WTC11 (cell line): ENCODE data around the gene FXYD6. TPM values are rescaled to one million over a fixed set of nuclear protein-coding genes. Genes with fewer than 3 reads are reported as not detected.

Source experiments
- ATAC-seq: fragments of 200-7000 bp; cut with Tn5 transposase; 2 replicates; pipeline ENCODE4 v1.10.0; 2021; ENCODE audit warnings: mild to moderate bottlenecking, moderate library complexity
- CTCF ChIA-PET: fragments of 300-600 bp; sonication (Branson Sonifier 250); formaldehyde crosslinking; loops from one replicate; lab custom pipeline; 2021; ENCODE audit warnings: antibody characterized with exemption; lab: Charles Lee
- POLR2A ChIA-PET: fragments of 350-600 bp; sonication (Branson Sonifier 250); formaldehyde crosslinking; loops from one replicate; lab custom pipeline; 2021; ENCODE audit warnings: antibody characterized with exemption; lab: Charles Lee
- DNase-seq: peaks from one replicate; pipeline ENCODE4 v3.0.0; 2021; ENCODE audit warnings: low spot score
- H3K27ac Mint-ChIP-seq: 2 replicates; pipeline ENCODE4 v1.8.0; 2021; ENCODE audit warnings: mixed read lengths
- H3K27me3 Mint-ChIP-seq: 2 replicates; pipeline ENCODE4 v1.8.0; 2021; ENCODE audit warnings: low read depth, mild to moderate bottlenecking, moderate library complexity, mixed read lengths
- H3K36me3 Mint-ChIP-seq: 2 replicates; pipeline ENCODE4 v1.8.0; 2021; ENCODE audit warnings: mixed read lengths
- H3K4me1 Mint-ChIP-seq: 2 replicates; pipeline ENCODE4 v1.8.0; 2022; ENCODE audit warnings: mixed read lengths
- H3K4me3 Mint-ChIP-seq: 2 replicates; pipeline ENCODE4 v1.8.0; 2021; ENCODE audit warnings: mild to moderate bottlenecking, moderate library complexity, mixed read lengths
- H3K9me3 Mint-ChIP-seq: 2 replicates; pipeline ENCODE4 v1.8.0; 2021; ENCODE audit warnings: mixed read lengths
- CREM ChIP-seq: sonication (generic); formaldehyde crosslinking; IDR thresholded peaks from 2 replicates; pipeline ENCODE4 v1.8.1; 2022; ENCODE audit warnings: mild to moderate bottlenecking, missing genetic modification reagents, moderate library complexity
- ETV6 ChIP-seq: sonication (generic); formaldehyde crosslinking; IDR thresholded peaks from 2 replicates; pipeline ENCODE4 v1.8.1; 2022; ENCODE audit warnings: mild to moderate bottlenecking, missing genetic modification reagents
- FOXP1 ChIP-seq: sonication (generic); formaldehyde crosslinking; IDR thresholded peaks from 2 replicates; pipeline ENCODE4 v1.8.0; 2022; ENCODE audit warnings: missing genetic modification reagents, mild to moderate bottlenecking, moderate library complexity, borderline replicate concordance
- GRHL2 ChIP-seq: fragments of 250-450 bp; sonication (Bioruptor Pico); IDR thresholded peaks from 2 replicates; pipeline ENCODE4 v1.8.0; 2022; ENCODE audit warnings: mild to moderate bottlenecking, moderate library complexity; ENCODE audit not compliant: insufficient replicate concordance, severe bottlenecking
- MXD4 ChIP-seq: fragments of 250-450 bp; sonication (Bioruptor Pico); IDR thresholded peaks from 2 replicates; pipeline ENCODE4 v1.8.0; 2021; ENCODE audit warnings: mild to moderate bottlenecking, moderate library complexity, borderline replicate concordance
- NFE2L1 ChIP-seq: sonication (generic); formaldehyde crosslinking; IDR thresholded peaks from 2 replicates; pipeline ENCODE4 v1.8.1; 2023; ENCODE audit warnings: missing genetic modification reagents
- NR2C2 ChIP-seq: sonication (generic); formaldehyde crosslinking; IDR thresholded peaks from 2 replicates; pipeline ENCODE4 v1.8.0; 2022; ENCODE audit warnings: mild to moderate bottlenecking, missing genetic modification reagents
- PRRX2 ChIP-seq: fragments of 250-450 bp; sonication (Bioruptor Pico); IDR thresholded peaks from 2 replicates; pipeline ENCODE4 v1.8.0; 2021; ENCODE audit warnings: mild to moderate bottlenecking
- SMAD4 ChIP-seq: sonication (generic); formaldehyde crosslinking; IDR thresholded peaks from 2 replicates; pipeline ENCODE4 v1.8.0; 2022; ENCODE audit warnings: mild to moderate bottlenecking, missing genetic modification reagents
- TP53 ChIP-seq: sonication (generic); formaldehyde crosslinking; IDR thresholded peaks from 2 replicates; pipeline ENCODE4 v1.8.1; 2023; ENCODE audit warnings: mild to moderate bottlenecking, missing genetic modification reagents
- ZNF416 ChIP-seq: fragments of 250-450 bp; sonication (Bioruptor Pico); IDR thresholded peaks from 2 replicates; pipeline ENCODE4 v1.9.0; 2021; ENCODE audit warnings: mild to moderate bottlenecking, inconsistent platforms
- ZNF423 ChIP-seq: fragments of 250-450 bp; sonication (Bioruptor Pico); IDR thresholded peaks from 2 replicates; pipeline ENCODE4 v2.1.2; 2022; ENCODE audit warnings: mild to moderate bottlenecking, moderate library complexity
- total RNA-seq: library from RNA; stranded (reverse); gene quantifications from 3 replicates; pipeline ENCODE4 v1.2.3, GENCODE V29; 2021
- TF ChIP-seq, protein P1 (sequence below): fragments of 250-450 bp; sonication (Bioruptor Pico); IDR thresholded peaks from 2 replicates; pipeline ENCODE4 v1.9.0; 2021; ENCODE audit warnings: mild to moderate bottlenecking
- TF ChIP-seq, protein P2 (sequence below): fragments of 200-600 bp; IDR thresholded peaks from 2 replicates; pipeline ENCODE4 v1.8.0; 2022; ENCODE audit warnings: antibody characterized with exemption
- TF ChIP-seq, protein P3 (sequence below): fragments of 250-450 bp; sonication (Bioruptor Pico); IDR thresholded peaks from 2 replicates; pipeline ENCODE4 v1.9.0; 2021; ENCODE audit warnings: moderate library complexity, mild to moderate bottlenecking, inconsistent platforms, borderline replicate concordance
- TF ChIP-seq, protein P4 (sequence below): sonication (generic); formaldehyde crosslinking; IDR thresholded peaks from 2 replicates; pipeline ENCODE4 v1.8.0; 2022; ENCODE audit warnings: mild to moderate bottlenecking, missing genetic modification reagents
- TF ChIP-seq, protein P5 (sequence below): sonication (generic); formaldehyde crosslinking; IDR thresholded peaks from 2 replicates; pipeline ENCODE4 v1.8.1; 2022; ENCODE audit warnings: mild to moderate bottlenecking, moderate library complexity, missing genetic modification reagents
- TF ChIP-seq, protein P6 (sequence below): fragments of 250-450 bp; sonication (Bioruptor Pico); conservative IDR thresholded peaks from 2 replicates; pipeline ENCODE4 v1.9.0; 2021; ENCODE audit warnings: mild to moderate bottlenecking
- TF ChIP-seq, protein P7 (sequence below): sonication (generic); formaldehyde crosslinking; IDR thresholded peaks from 2 replicates; pipeline ENCODE4 v1.8.0; 2023; ENCODE audit warnings: missing genetic modification reagents, mild to moderate bottlenecking, borderline replicate concordance

FXYD6 gene
- total RNA-seq, 1 experiment from 2014 or later: 26.2 TPM

DNA sequence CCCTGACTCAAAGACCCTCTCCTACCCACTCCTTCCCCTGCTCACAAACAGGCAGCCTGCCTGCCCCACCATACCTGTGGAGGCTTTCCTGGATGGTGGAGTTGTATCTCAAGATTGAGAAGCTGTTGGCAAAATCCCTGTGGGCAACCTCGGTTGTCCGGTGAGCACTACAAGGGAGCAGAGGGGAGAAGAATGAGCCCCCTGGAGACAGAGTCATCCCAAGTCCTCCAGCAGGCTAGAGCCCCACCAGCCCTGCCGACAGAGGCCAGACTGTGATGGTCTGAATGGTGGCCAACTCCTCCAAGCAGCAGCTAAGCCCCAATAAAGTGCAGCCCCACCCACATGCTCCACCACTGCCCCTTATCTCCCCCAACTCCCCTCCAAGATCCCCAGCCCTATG, 35.2 kb upstream of the FXYD6 start (continued):
- TF ChIP-seq, protein P1, sequence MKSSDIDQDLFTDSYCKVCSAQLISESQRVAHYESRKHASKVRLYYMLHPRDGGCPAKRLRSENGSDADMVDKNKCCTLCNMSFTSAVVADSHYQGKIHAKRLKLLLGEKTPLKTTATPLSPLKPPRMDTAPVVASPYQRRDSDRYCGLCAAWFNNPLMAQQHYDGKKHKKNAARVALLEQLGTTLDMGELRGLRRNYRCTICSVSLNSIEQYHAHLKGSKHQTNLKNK: no peak
- TF ChIP-seq, protein P2, sequence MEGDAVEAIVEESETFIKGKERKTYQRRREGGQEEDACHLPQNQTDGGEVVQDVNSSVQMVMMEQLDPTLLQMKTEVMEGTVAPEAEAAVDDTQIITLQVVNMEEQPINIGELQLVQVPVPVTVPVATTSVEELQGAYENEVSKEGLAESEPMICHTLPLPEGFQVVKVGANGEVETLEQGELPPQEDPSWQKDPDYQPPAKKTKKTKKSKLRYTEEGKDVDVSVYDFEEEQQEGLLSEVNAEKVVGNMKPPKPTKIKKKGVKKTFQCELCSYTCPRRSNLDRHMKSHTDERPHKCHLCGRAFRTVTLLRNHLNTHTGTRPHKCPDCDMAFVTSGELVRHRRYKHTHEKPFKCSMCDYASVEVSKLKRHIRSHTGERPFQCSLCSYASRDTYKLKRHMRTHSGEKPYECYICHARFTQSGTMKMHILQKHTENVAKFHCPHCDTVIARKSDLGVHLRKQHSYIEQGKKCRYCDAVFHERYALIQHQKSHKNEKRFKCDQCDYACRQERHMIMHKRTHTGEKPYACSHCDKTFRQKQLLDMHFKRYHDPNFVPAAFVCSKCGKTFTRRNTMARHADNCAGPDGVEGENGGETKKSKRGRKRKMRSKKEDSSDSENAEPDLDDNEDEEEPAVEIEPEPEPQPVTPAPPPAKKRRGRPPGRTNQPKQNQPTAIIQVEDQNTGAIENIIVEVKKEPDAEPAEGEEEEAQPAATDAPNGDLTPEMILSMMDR: no peak
- TF ChIP-seq NFE2L1 (no peak), ETV6 (CRISPR knock-in tag) (no peak), PRRX2 (no peak)
- TF ChIP-seq, protein P3, sequence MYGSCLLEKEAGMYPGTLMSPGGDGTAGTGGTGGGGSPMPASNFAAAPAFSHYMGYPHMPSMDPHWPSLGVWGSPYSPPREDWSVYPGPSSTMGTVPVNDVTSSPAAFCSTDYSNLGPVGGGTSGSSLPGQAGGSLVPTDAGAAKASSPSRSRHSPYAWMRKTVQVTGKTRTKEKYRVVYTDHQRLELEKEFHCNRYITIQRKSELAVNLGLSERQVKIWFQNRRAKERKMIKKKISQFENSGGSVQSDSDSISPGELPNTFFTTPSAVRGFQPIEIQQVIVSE (CRISPR knock-in tag): no peak

DNA sequence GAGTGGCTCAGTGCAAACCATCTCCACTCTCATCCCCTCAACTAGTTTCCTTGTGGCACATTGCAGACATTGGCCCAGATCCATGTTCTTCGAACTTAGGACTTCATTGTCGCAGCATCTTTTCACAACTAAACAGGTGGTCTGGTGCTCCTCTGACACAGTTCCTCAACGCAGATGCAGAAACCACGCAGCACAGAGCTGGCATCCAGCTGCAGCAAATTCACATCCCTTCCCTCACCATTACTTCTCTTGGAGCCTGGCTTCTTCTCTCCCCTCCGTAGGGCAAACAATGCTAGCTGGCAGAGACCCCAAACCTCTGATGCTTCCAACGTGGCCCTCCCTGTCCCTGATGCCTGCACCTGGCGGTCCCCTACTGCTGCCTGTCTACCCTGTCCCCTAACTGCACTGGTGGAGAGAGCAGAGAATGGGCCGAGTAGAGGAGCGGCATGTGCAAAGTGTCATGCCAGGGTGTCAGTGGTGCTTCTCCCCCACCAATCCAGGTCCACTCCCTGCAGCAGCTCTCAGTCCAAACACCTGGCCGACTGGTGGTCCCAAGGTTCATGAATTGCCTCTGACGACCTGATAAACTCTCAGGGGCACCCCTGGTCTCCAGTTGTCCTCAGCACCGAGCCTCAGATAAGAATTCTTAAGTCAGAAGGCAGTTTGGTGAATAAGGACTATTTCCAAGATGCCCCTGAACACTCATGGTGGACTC, 34.6 kb upstream of the FXYD6 start:
- H3K4me1 Mint-ChIP-seq: peaks cover 21% of the 10 kb centered on the region

More for the DNA sequence above, 34.6 kb upstream of the FXYD6 start:
- no peak overlapping the region for H3K4me3 Mint-ChIP-seq
- ATAC-seq (no peak), DNase-seq (no peak)
- ChIA-PET POLR2A (no interaction called here), CTCF (interaction anchor here (0.6 to 5.7 kb wide), 7 partner anchors 9 to 144 kb away, joined by 3 to 83 read pairs (median 4); partner anchors contain the start of gene FXYD6)
- TF ChIP-seq, protein P4, sequence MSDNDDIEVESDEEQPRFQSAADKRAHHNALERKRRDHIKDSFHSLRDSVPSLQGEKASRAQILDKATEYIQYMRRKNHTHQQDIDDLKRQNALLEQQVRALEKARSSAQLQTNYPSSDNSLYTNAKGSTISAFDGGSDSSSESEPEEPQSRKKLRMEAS (CRISPR knock-in tag): no peak
- TF ChIP-seq ZNF416 (CRISPR knock-in tag): no peak
- no peak for TF ChIP-seq FOXP1 (CRISPR knock-in tag)
- TF ChIP-seq, protein P5, sequence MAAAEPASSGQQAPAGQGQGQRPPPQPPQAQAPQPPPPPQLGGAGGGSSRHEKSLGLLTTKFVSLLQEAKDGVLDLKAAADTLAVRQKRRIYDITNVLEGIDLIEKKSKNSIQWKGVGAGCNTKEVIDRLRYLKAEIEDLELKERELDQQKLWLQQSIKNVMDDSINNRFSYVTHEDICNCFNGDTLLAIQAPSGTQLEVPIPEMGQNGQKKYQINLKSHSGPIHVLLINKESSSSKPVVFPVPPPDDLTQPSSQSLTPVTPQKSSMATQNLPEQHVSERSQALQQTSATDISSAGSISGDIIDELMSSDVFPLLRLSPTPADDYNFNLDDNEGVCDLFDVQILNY: no peak
- TF ChIP-seq, protein P6, sequence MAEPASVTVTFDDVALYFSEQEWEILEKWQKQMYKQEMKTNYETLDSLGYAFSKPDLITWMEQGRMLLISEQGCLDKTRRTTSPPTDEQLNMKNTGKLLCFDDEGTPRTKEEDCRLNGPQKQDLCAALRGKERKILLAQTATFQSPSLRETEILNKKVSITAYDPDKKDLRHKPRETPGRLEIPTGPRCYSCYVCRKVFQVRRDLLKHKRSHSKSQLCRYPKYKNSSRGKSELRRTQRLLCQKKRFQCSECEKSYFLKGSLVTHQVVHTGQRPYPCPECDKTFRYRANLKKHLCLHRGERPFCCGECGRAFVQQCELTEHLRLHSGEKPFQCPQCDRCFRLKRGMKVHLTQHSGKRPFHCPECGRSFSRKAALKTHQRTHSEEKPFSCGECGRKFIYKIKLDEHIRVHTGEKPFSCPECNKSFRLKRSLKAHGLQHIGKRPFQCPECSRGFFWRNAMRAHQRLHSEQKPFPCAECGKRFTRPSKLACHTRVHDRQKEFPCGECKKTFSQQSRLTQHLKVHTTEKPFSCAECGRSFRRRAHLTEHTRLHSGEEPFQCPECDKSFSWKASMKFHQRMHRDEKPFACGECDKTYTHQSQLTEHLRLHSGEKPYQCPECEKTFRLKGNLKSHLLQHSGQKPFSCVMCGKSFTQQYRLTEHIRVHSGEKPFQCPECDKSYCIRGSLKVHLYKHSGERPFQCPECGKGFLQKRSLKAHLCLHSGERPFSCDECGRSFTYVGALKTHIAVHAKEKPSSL (CRISPR knock-in tag): no peak
- TF ChIP-seq ZNF423 (CRISPR knock-in tag): no peak
- TF ChIP-seq CREM: no peak
- no peak for TF ChIP-seq GRHL2 (CRISPR knock-in tag)
- TF ChIP-seq, protein P3 (CRISPR knock-in tag): no peak
- TF ChIP-seq NR2C2: no peak
- no peak for TF ChIP-seq TP53 (CRISPR knock-in tag)
- TF ChIP-seq, protein P7, sequence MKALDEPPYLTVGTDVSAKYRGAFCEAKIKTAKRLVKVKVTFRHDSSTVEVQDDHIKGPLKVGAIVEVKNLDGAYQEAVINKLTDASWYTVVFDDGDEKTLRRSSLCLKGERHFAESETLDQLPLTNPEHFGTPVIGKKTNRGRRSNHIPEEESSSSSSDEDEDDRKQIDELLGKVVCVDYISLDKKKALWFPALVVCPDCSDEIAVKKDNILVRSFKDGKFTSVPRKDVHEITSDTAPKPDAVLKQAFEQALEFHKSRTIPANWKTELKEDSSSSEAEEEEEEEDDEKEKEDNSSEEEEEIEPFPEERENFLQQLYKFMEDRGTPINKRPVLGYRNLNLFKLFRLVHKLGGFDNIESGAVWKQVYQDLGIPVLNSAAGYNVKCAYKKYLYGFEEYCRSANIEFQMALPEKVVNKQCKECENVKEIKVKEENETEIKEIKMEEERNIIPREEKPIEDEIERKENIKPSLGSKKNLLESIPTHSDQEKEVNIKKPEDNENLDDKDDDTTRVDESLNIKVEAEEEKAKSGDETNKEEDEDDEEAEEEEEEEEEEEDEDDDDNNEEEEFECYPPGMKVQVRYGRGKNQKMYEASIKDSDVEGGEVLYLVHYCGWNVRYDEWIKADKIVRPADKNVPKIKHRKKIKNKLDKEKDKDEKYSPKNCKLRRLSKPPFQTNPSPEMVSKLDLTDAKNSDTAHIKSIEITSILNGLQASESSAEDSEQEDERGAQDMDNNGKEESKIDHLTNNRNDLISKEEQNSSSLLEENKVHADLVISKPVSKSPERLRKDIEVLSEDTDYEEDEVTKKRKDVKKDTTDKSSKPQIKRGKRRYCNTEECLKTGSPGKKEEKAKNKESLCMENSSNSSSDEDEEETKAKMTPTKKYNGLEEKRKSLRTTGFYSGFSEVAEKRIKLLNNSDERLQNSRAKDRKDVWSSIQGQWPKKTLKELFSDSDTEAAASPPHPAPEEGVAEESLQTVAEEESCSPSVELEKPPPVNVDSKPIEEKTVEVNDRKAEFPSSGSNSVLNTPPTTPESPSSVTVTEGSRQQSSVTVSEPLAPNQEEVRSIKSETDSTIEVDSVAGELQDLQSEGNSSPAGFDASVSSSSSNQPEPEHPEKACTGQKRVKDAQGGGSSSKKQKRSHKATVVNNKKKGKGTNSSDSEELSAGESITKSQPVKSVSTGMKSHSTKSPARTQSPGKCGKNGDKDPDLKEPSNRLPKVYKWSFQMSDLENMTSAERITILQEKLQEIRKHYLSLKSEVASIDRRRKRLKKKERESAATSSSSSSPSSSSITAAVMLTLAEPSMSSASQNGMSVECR (CRISPR knock-in tag): no peak
- TF ChIP-seq MXD4 (CRISPR knock-in tag): no peak
- no peak for TF ChIP-seq SMAD4 (CRISPR knock-in tag)
- no peaks in the 10 kb centered on the region for H3K36me3 Mint-ChIP-seq
- no peak overlapping the region for H3K27ac Mint-ChIP-seq
- no peaks in the 10 kb centered on the region for H3K9me3 Mint-ChIP-seq
- H3K27me3 Mint-ChIP-seq: no peaks in the 10 kb centered on the region; the same call in 1 of the 2 replicates
